OCI-LY1 (cell line): ENCODE results near the gene MTSS2.

ENCODE experiments used
- H2AFZ ChIP-seq: fragments of 200-600 bp; sonication (generic), shearing (Covaris generic); 2 replicates; pipeline ENCODE4 v1.6.0; 2014; ENCODE audit warnings: antibody characterized with exemption, mild to moderate bottlenecking, low read length
- H3F3A ChIP-seq: fragments of 200-600 bp; sonication (generic), shearing (Covaris generic); 2 replicates; pipeline ENCODE4 v1.6.0; 2014; ENCODE audit warnings: mild to moderate bottlenecking, antibody characterized with exemption, low read length, moderate library complexity; ENCODE audit not compliant: insufficient read depth
- H3K27ac ChIP-seq: fragments of 200-600 bp; sonication (generic); 2 replicates; pipeline ENCODE4 v1.5.1; 2014; ENCODE audit warnings: low read length, mixed run types, mild to moderate bottlenecking, low read depth; ENCODE audit not compliant: poor library complexity, severe bottlenecking
- H3K27me3 ChIP-seq: fragments of 200-600 bp; sonication (generic); 2 replicates; pipeline ENCODE4 v1.6.0; 2014; ENCODE audit warnings: antibody characterized with exemption, mild to moderate bottlenecking, low read length, moderate library complexity; ENCODE audit not compliant: insufficient read depth
- H3K36me3 ChIP-seq: fragments of 200-600 bp; sonication (generic); 2 replicates; pipeline ENCODE4 v1.6.1; 2014; ENCODE audit warnings: mild to moderate bottlenecking, antibody characterized with exemption, low read length, moderate library complexity, mixed read lengths; ENCODE audit not compliant: insufficient read depth
- H3K4me1 ChIP-seq: fragments of 200-600 bp; sonication (generic); 2 replicates; pipeline ENCODE4 v1.5.1; 2014; ENCODE audit warnings: mild to moderate bottlenecking, low read length, moderate library complexity; ENCODE audit not compliant: insufficient read depth, severe bottlenecking
- H3K4me2 ChIP-seq: fragments of 200-600 bp; sonication (generic), shearing (Covaris generic); 2 replicates; pipeline ENCODE4 v1.6.1; 2014; ENCODE audit warnings: low read length
- H3K4me3 ChIP-seq: fragments of 200-600 bp; sonication (generic); 2 replicates; pipeline ENCODE4 v1.5.1; 2014; ENCODE audit warnings: low read length, low read depth, mild to moderate bottlenecking, mixed read lengths; ENCODE audit not compliant: poor library complexity, severe bottlenecking
- H3K79me2 ChIP-seq: fragments of 200-600 bp; shearing (Covaris generic); 2 replicates; pipeline ENCODE4 v1.6.1; 2016; ENCODE audit warnings: mixed run types, low read length, mixed read lengths; ENCODE audit not compliant: insufficient read depth
- H3K9ac ChIP-seq: fragments of 200-600 bp; sonication (generic), shearing (Covaris generic); 2 replicates; pipeline ENCODE4 v1.6.1; 2014; ENCODE audit warnings: mild to moderate bottlenecking, low read length, mixed read lengths
- H3K9me2 ChIP-seq: fragments of 200-600 bp; sonication (generic), shearing (Covaris generic); 2 replicates; pipeline ENCODE4 v1.6.1; 2014; ENCODE audit warnings: low read depth, mild to moderate bottlenecking, low read length, mixed read lengths
- H3K9me3 ChIP-seq: fragments of 200-600 bp; shearing (Covaris generic); 2 replicates; pipeline ENCODE4 v1.6.1; 2014; ENCODE audit warnings: low read length, mixed read lengths
- H4K20me1 ChIP-seq: fragments of 200-600 bp; sonication (generic), shearing (Covaris generic); 2 replicates; pipeline ENCODE4 v1.6.0; 2016; ENCODE audit warnings: mild to moderate bottlenecking, low read length; ENCODE audit not compliant: insufficient read depth
- CTCF ChIP-seq: fragments of 200-600 bp; sonication (generic), shearing (Covaris generic); IDR thresholded peaks from 2 replicates; pipeline ENCODE4 v1.5.1; 2017; ENCODE audit warnings: mild to moderate bottlenecking, antibody characterized with exemption, low read length, moderate library complexity, mixed read lengths
- EZH2 ChIP-seq: fragments of 200-600 bp; sonication (generic), shearing (Covaris generic); IDR thresholded peaks from 2 replicates; pipeline ENCODE4 v1.8.0; 2017; ENCODE audit warnings: borderline replicate concordance, mixed run types, mild to moderate bottlenecking, antibody characterized with exemption, low read length, moderate library complexity, mixed read lengths

MTSS2 gene

GRCh38 chr16:70706948-70707465 lies 21.2 kb upstream of the MTSS2 start:
- Histone ChIP-seq H4K20me1 (no peaks in the 10 kb centered on the region), H3K36me3 (no peaks in the 10 kb centered on the region), H3K9ac (no peak overlapping the region), H3K27me3 (no peaks in the 10 kb centered on the region), H2AFZ (no peak overlapping the region), H3K4me2 (no peak overlapping the region), H3F3A (no peaks in the 10 kb centered on the region), H3K9me2 (no peaks in the 10 kb centered on the region), H3K9me3 (no peaks in the 10 kb centered on the region), H3K27ac (no peak overlapping the region), H3K79me2 (no peaks in the 10 kb centered on the region), H3K4me1 (no peaks in the 10 kb centered on the region), H3K4me3 (no peak overlapping the region)
- TF ChIP-seq CTCF: no peak
- TF ChIP-seq EZH2: no peak

GRCh38 chr16:70705056-70705455 lies 19.2 kb upstream of the MTSS2 start:
- TF ChIP-seq EZH2 (no peak), CTCF (no peak)
- H2AFZ ChIP-seq: no peak overlapping the region
- H3K27me3 ChIP-seq: no peaks in the 10 kb centered on the region
- H3K4me3 ChIP-seq: no peak overlapping the region
- no peaks in the 10 kb centered on the region for H3K9me3 ChIP-seq
- H3K27ac ChIP-seq: no peak overlapping the region
- H3F3A ChIP-seq: no peaks in the 10 kb centered on the region
- no peaks in the 10 kb centered on the region for H3K9me2 ChIP-seq
- H3K9ac ChIP-seq: no peak overlapping the region
- no peaks in the 10 kb centered on the region for H3K4me1 ChIP-seq
- H3K79me2 ChIP-seq: no peaks in the 10 kb centered on the region
- no peak overlapping the region for H3K4me2 ChIP-seq
- no peaks in the 10 kb centered on the region for H4K20me1 ChIP-seq
- no peaks in the 10 kb centered on the region for H3K36me3 ChIP-seq

GRCh38 chr16:70704586-70704985 lies 18.7 kb upstream of the MTSS2 start:
- Histone ChIP-seq H3K4me1 (no peaks in the 10 kb centered on the region), H3K4me2 (no peak overlapping the region), H3K4me3 (no peak overlapping the region), H3F3A (no peaks in the 10 kb centered on the region), H2AFZ (no peak overlapping the region), H3K79me2 (no peaks in the 10 kb centered on the region), H4K20me1 (no peaks in the 10 kb centered on the region), H3K9me2 (no peaks in the 10 kb centered on the region), H3K9ac (no peak overlapping the region), H3K9me3 (no peaks in the 10 kb centered on the region), H3K36me3 (no peaks in the 10 kb centered on the region), H3K27me3 (no peaks in the 10 kb centered on the region), H3K27ac (no peak overlapping the region)
- TF ChIP-seq CTCF (no peak), EZH2 (no peak)
